NCI-H2171 treated with DMSO at 0.1 percent for 48 hours (cell line): ENCODE data around the gene TOP1.

ENCODE experiments used
- DNase-seq: peaks from one replicate; lab custom pipeline; 2025; lab: John Stamatoyannopoulos, UW

The TOP1 gene

GRCh38 chr20:41145821-41146620 is 117.4 kb downstream of the TOP1 start:
- DNase-seq: peak; percentile 53

- no peak for DNase-seq
Measured at GRCh38 chr20:41147767-41148191, 119.2 kb downstream of the TOP1 start.

GRCh38 chr20:41148942-41149341 is 120.3 kb downstream of the TOP1 start:
- DNase-seq: no peak

- peak; percentile 84 for DNase-seq
Measured at GRCh38 chr20:41150664-41151063, 122.0 kb downstream of the TOP1 start.

- no peak for DNase-seq
Measured at GRCh38 chr20:41151134-41151869, 122.7 kb downstream of the TOP1 start.

- DNase-seq: no peak
Measured at GRCh38 chr20:41152108-41152757, 123.6 kb downstream of the TOP1 start.

- no peak for DNase-seq
Measured at GRCh38 chr20:41154436-41155176, 126.0 kb downstream of the TOP1 start.

GRCh38 chr20:41155261-41155660 is 126.6 kb downstream of the TOP1 start:
- DNase-seq: peak; percentile 23

GRCh38 chr20:41158082-41158625 is 129.5 kb downstream of the TOP1 start:
- no peak for DNase-seq

GRCh38 chr20:41159547-41159946 is 130.9 kb downstream of the TOP1 start:
- DNase-seq: no peak

GRCh38 chr20:41160686-41161085 is 132.1 kb downstream of the TOP1 start:
- no peak for DNase-seq

- DNase-seq: no peak
Measured at GRCh38 chr20:41161886-41162285, 133.3 kb downstream of the TOP1 start.

GRCh38 chr20:41162396-41162795 is 133.8 kb downstream of the TOP1 start:
- DNase-seq: no peak

GRCh38 chr20:41163821-41164220 is 135.2 kb downstream of the TOP1 start:
- no peak for DNase-seq

GRCh38 chr20:41165001-41165882 is 136.6 kb downstream of the TOP1 start:
- no peak for DNase-seq

GRCh38 chr20:41166201-41167117 is 137.8 kb downstream of the TOP1 start:
- DNase-seq: no peak

- no peak for DNase-seq
Measured at GRCh38 chr20:41167118-41167470, 138.5 kb downstream of the TOP1 start.

GRCh38 chr20:41167481-41168253 is 139.0 kb downstream of the TOP1 start:
- DNase-seq: no peak
